Loucy (cell line): ENCODE data around the gene GSTM3.

Experiments
- EZH2phosphoT487 ChIP-seq: fragments of 200-600 bp; IDR thresholded peaks from 2 replicates; pipeline ENCODE4 v1.6.1; 2018; ENCODE audit warnings: antibody characterized with exemption, mild to moderate bottlenecking, moderate library complexity, borderline replicate concordance
- TF ChIP-seq, protein P1 (sequence below): fragments of 200-600 bp; sonication (generic); conservative IDR thresholded peaks from 2 replicates; pipeline ENCODE4 v1.5.1; 2014; ENCODE audit warnings: mild to moderate bottlenecking, antibody characterized with exemption, low read length

DNA sequence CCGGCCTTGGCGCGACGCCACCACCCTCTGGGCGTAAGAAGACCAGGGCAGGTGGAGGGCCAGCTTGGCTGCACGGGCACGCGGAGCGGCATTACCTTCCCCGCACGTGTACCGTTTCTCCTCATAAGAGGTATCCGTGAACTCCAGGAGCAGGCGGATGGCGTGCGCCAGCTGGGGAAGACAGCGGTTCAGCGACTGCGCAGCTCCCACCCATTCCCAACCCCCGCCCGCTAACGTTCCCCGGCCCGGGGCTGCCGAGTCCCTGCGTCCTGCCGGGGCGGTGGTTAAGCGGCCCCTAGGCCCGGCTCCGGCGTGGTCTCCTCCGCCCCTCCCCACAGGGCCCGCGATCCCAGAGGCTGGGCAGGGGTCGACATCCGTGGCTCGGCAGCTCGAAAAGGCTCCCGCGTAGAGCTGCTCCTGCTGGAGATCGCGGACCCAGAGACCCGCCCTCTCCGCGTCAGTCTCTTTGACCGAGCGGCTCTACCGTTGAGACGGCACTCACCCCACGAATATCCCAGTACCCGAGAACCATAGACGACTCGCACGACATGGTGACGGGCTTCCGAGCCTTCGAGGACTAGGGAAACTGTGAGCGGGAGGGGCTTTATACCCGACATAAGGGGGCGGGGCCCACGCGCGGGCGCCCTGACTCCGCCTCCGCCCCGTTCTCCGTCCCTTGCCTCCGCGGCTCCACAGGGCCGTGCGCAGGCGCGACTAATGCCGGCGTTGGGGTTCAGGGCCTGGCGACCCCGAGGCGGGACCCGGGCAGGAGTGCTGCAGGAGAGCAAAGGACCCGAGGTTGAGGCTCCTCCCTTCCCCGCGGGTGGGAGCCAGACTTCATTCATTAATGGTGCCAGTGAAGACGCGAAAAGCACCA is 862 bp downstream of the GSTM3 start:
- TF ChIP-seq, protein P1, sequence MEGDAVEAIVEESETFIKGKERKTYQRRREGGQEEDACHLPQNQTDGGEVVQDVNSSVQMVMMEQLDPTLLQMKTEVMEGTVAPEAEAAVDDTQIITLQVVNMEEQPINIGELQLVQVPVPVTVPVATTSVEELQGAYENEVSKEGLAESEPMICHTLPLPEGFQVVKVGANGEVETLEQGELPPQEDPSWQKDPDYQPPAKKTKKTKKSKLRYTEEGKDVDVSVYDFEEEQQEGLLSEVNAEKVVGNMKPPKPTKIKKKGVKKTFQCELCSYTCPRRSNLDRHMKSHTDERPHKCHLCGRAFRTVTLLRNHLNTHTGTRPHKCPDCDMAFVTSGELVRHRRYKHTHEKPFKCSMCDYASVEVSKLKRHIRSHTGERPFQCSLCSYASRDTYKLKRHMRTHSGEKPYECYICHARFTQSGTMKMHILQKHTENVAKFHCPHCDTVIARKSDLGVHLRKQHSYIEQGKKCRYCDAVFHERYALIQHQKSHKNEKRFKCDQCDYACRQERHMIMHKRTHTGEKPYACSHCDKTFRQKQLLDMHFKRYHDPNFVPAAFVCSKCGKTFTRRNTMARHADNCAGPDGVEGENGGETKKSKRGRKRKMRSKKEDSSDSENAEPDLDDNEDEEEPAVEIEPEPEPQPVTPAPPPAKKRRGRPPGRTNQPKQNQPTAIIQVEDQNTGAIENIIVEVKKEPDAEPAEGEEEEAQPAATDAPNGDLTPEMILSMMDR: no peak
- no peak for TF ChIP-seq EZH2phosphoT487
